Suppressor macrophage (primary cell): ENCODE results near the gene CLN6.
"Not testable (repeated sequence)": the region's sequence is repeated elsewhere in the genome, so short reads cannot be mapped to it uniquely, and the experiment has no call there.

Source experiments
- DNase-seq, 4 experiments: peaks; one replicate each; pipeline ENCODE4 v3.0.0-alpha.2; 2020 to 2022

CLN6 gene

GRCh38 chr15:68187559-68187958 lies 42.0 kb downstream of the CLN6 start:
- DNase-seq, result no peak

GRCh38 chr15:68186671-68187397 lies 42.7 kb downstream of the CLN6 start:
- DNase-seq, result no peak

GRCh38 chr15:68184616-68185480 lies 44.7 kb downstream of the CLN6 start:
- peak in 2 of 4 experiments; percentile 41 to 46 for DNase-seq

GRCh38 chr15:68183616-68184315 lies 45.8 kb downstream of the CLN6 start:
- DNase-seq, result no peak

- DNase-seq, result no peak
Measured at GRCh38 chr15:68177742-68178141, 51.8 kb downstream of the CLN6 start.

- no peak for DNase-seq
Measured at GRCh38 chr15:68176601-68177000, 52.9 kb downstream of the CLN6 start.

GRCh38 chr15:68175526-68175925 lies 54.0 kb downstream of the CLN6 start:
- peak; percentile 39 to 72 (median 58) for DNase-seq

- DNase-seq, result no peak
Measured at GRCh38 chr15:68173119-68173518, 56.4 kb downstream of the CLN6 start.

- not testable (repeated sequence) for DNase-seq
Measured at GRCh38 chr15:68172037-68172436, 57.5 kb downstream of the CLN6 start.

GRCh38 chr15:68166847-68167246 lies 62.7 kb downstream of the CLN6 start:
- DNase-seq, result no peak

- DNase-seq, result no peak
Measured at GRCh38 chr15:68163191-68163590, 66.3 kb downstream of the CLN6 start.

- DNase-seq, result no peak
Measured at GRCh38 chr15:68158046-68158628, 71.4 kb downstream of the CLN6 start.

GRCh38 chr15:68157074-68157473 lies 72.5 kb downstream of the CLN6 start:
- DNase-seq, result no peak
